HepG2 (cell line): ENCODE data around the gene GFPT1. TPM values are rescaled to one million over a fixed set of nuclear protein-coding genes. Genes with fewer than 3 reads are reported as not detected.
A peak's percentile ranks its signal among the peaks of the same experiment; 100 is the strongest.

Experiments
- ATAC-seq: fragments of 200-7000 bp; cut with Tn5 transposase; 3 replicates; pipeline ENCODE4 v1.9.1; 2020; ENCODE audit warnings: mild to moderate bottlenecking, moderate library complexity
- BruUV-seq: library from RNA; stranded (reverse); fragments of 400-500 nt; replicated peaks from 2 replicates; lab custom pipeline; 2021; lab: Mats Ljungman, UMichigan
- CTCF ChIA-PET: fragments of 300-600 bp; formaldehyde crosslinking; extraction: SDS; loops from one replicate; lab custom pipeline; 2021; ENCODE audit warnings: low total read pairs, inconsistent platforms, low intra/inter-chr PET ratio; lab: Yijun Ruan, JAX
- POLR2A ChIA-PET: fragments of 350-600 bp; sonication (Branson Sonifier 250); formaldehyde crosslinking; loops from one replicate; lab custom pipeline; 2020; ENCODE audit warnings: antibody characterized with exemption, inconsistent platforms; lab: Yijun Ruan, JAX
- DNase-seq: peaks from one replicate; pipeline ENCODE4 v3.0.0-alpha.2; 2015; ENCODE audit warnings: low spot score
- FAIRE-seq: peaks from 3 replicates; lab custom pipeline; 2011; peaks lifted over from hg19 to GRCh38; lab: Jason Lieb, UNC
- H2AFZ ChIP-seq: one replicate; pipeline ENCODE4 v1.6.1; 2011; ENCODE audit warnings: low read length, inconsistent platforms
- H3K27ac ChIP-seq: fragments of 300-600 bp; 3 replicates; pipeline ENCODE4 v1.8.0; 2011; ENCODE audit warnings: mixed run types, mild to moderate bottlenecking, mixed read lengths, low read length, inconsistent platforms; ENCODE audit not compliant: insufficient read depth; ENCODE audit errors: extremely low read length
- H3K27me3 ChIP-seq, 2 experiments: fragments of 200-600 bp in 1 of 2; 2 replicates in 1 of 2; 3 replicates in 1 of 2; pipeline versions ENCODE4 v1.6.0 to v1.8.0; 2011; ENCODE audit warnings: low read length in 2 of 2, mild to moderate bottlenecking in 2 of 2, moderate library complexity in 2 of 2, inconsistent platforms in 1 of 2; ENCODE audit not compliant: insufficient read depth in 2 of 2, control insufficient read depth in 1 of 2
- H3K36me3 ChIP-seq, 2 experiments: fragments of 200-600 bp in 1 of 2; replicated peaks in 1 of 2; 2 replicates in 1 of 2; 3 replicates in 1 of 2; pipeline versions ENCODE4 v1.5.1 to v1.8.0; 2011; ENCODE audit warnings: low read length in 2 of 2, inconsistent platforms in 1 of 2; ENCODE audit not compliant: insufficient read depth in 2 of 2, control insufficient read depth in 1 of 2
- H3K4me1 ChIP-seq: 2 replicates; pipeline ENCODE4 v1.5.1; 2012; ENCODE audit warnings: low read length, inconsistent platforms; ENCODE audit not compliant: insufficient read depth
- H3K4me2 ChIP-seq: 2 replicates; pipeline ENCODE4 v1.6.0; 2011; ENCODE audit warnings: low read depth, low read length, inconsistent platforms
- H3K4me3 ChIP-seq, 3 experiments: fragments of 200-600 bp in 1 of 3; sonication (generic), shearing (Covaris generic) in 1 of 3; replicated peaks in 1 of 3; 2 replicates each; pipeline ENCODE4 v1.5.1; 2011 to 2016; ENCODE audit warnings: low read length in 3 of 3, inconsistent platforms in 2 of 3, low read depth in 2 of 3, mild to moderate bottlenecking in 2 of 3, control low read depth in 1 of 3, mixed read lengths in 1 of 3; ENCODE audit not compliant: insufficient read depth in 1 of 3
- H3K79me2 ChIP-seq: one replicate; pipeline ENCODE4 v1.6.1; 2011; ENCODE audit warnings: low read length, inconsistent platforms; ENCODE audit not compliant: insufficient read depth
- H3K9ac ChIP-seq: 2 replicates; pipeline ENCODE4 v1.6.0; 2011; ENCODE audit warnings: mild to moderate bottlenecking, low read depth, low read length, inconsistent platforms; ENCODE audit not compliant: insufficient read depth
- H3K9me3 ChIP-seq: 2 replicates; pipeline ENCODE4 v1.5.1; 2012; ENCODE audit warnings: mild to moderate bottlenecking, low read length
- H4K20me1 ChIP-seq: 2 replicates; pipeline ENCODE4 v1.6.0; 2011; ENCODE audit warnings: inconsistent platforms, mild to moderate bottlenecking, low read length, moderate library complexity; ENCODE audit not compliant: insufficient read depth
- AHR ChIP-seq: IDR thresholded peaks from 2 replicates; pipeline ENCODE4 v1.6.1; 2018; ENCODE audit warnings: missing genetic modification reagents, missing compliant biosample characterization
- ESRRA ChIP-seq: sonication (generic); formaldehyde crosslinking; IDR thresholded peaks from 2 replicates; pipeline ENCODE4 v1.5.1; 2020; ENCODE audit warnings: mild to moderate bottlenecking, low read depth, missing genetic modification reagents
- FOXO4 ChIP-seq: sonication (generic); formaldehyde crosslinking; conservative IDR thresholded peaks from 2 replicates; pipeline ENCODE4 v1.8.1; 2023; ENCODE audit warnings: missing genetic modification reagents
- MLX ChIP-seq: IDR thresholded peaks from 2 replicates; pipeline ENCODE4 v1.6.1; 2016
- PRDM10 ChIP-seq: sonication (generic); formaldehyde crosslinking; IDR thresholded peaks from 2 replicates; pipeline ENCODE4 v1.4.0; 2020; ENCODE audit warnings: low read depth, missing genetic modification reagents
- RAD21 ChIP-seq: fragments of 450-650 bp; formaldehyde crosslinking; IDR thresholded peaks from 2 replicates; pipeline ENCODE4 v1.5.0; 2020; ENCODE audit warnings: mild to moderate bottlenecking
- RBM22 ChIP-seq: fragments of 200-400 bp; formaldehyde crosslinking; optimal IDR thresholded peaks from 2 replicates; pipeline ENCODE3; 2017; ENCODE audit warnings: mild to moderate bottlenecking, low read length, moderate library complexity
- SKI ChIP-seq: fragments of 450-650 bp; IDR thresholded peaks from one replicate; pipeline ENCODE4 v1.6.1; 2018; ENCODE audit warnings: mild to moderate bottlenecking; ENCODE audit not compliant: partially characterized antibody
- SRSF9 ChIP-seq: fragments of 200-400 bp; formaldehyde crosslinking; IDR thresholded peaks from 2 replicates; pipeline ENCODE4 v1.6.1; 2018; ENCODE audit warnings: borderline replicate concordance, mild to moderate bottlenecking, low read depth, low read length; ENCODE audit not compliant: insufficient read depth, poor library complexity, severe bottlenecking
- STAG1 ChIP-seq: sonication (generic); formaldehyde crosslinking; IDR thresholded peaks from 2 replicates; pipeline ENCODE4 v1.4.0; 2020; ENCODE audit warnings: missing genetic modification reagents
- ZBTB39 ChIP-seq: sonication (generic); formaldehyde crosslinking; IDR thresholded peaks from 2 replicates; pipeline ENCODE4 v1.5.0; 2020; ENCODE audit warnings: missing genetic modification reagents
- ZFP36 ChIP-seq: fragments of 150-350 bp; IDR thresholded peaks from 2 replicates; pipeline ENCODE4 v1.6.1; 2018; ENCODE audit warnings: borderline replicate concordance, low read length, low read depth; ENCODE audit not compliant: partially characterized antibody
- ZNF138 ChIP-seq: sonication (generic); formaldehyde crosslinking; IDR thresholded peaks from 2 replicates; pipeline ENCODE4 v1.5.0; 2020; ENCODE audit warnings: mild to moderate bottlenecking, low read depth, missing genetic modification reagents
- ZNF264 ChIP-seq: sonication (generic); formaldehyde crosslinking; IDR thresholded peaks from 2 replicates; pipeline ENCODE4 v1.4.0; 2020; ENCODE audit warnings: missing genetic modification reagents
- ZNF629 ChIP-seq: sonication (generic); formaldehyde crosslinking; conservative IDR thresholded peaks from 2 replicates; pipeline ENCODE4 v1.5.0; 2020; ENCODE audit warnings: missing genetic modification reagents
- in situ Hi-C: cut with HindIII; loops from 2 replicates; pipeline ENCODE4 v1.10.0; 2017; ENCODE audit warnings: low pct_unique_long_range_greater_than_20kb; ENCODE audit not compliant: extremely low pct_ligation_motif_present
- intact Hi-C: fragments of 100-400 bp; cut with micrococcal nuclease; formaldehyde crosslinking; loops from one replicate; pipeline ENCODE4 v1.10.0; 2022; ENCODE audit not compliant: unreplicated experiment
- polyA plus RNA-seq, 8 experiments: library from polyadenylated mRNA; depleted of rRNA in 3 of 8; stranded (reverse) in 7 of 8; unstranded in 1 of 8; fragments of >200 nt; fragmentation: Illumina TruSeq in 4 of 8; extraction: Trizol in 4 of 8; gene quantifications; 2 replicates each; pipeline versions ENCODE4 v1.2.1 to v1.2.3, GENCODE V29; 2011 to 2016; ENCODE audit warnings: low read depth in 4 of 8, missing spikeins in 1 of 8, mixed read lengths in 1 of 8; ENCODE audit not compliant: insufficient read depth in 1 of 8
- total RNA-seq, 5 experiments: library from RNA; depleted of rRNA; stranded (reverse); fragments of >200 nt; fragmentation: Illumina TruSeq; extraction: Trizol; gene quantifications; 2 replicates each; pipeline ENCODE4 v1.2.3, GENCODE V29; 2016; ENCODE audit warnings: low read depth in 1 of 5

GFPT1 gene
- total and polyA plus RNA-seq, 2 of the 13 experiments (the other 11 are each of a cell fraction or from before 2014, with no cell fraction given), result 24.0 to 84.9 TPM

- TF ChIP-seq ZNF629 (peak; percentile 58; the same call in 1 of the 2 replicates), ZNF138 (CRISPR knock-in tag) (no peak), MLX (CRISPR knock-in tag) (no peak), ZFP36 (no peak), ESRRA (CRISPR knock-in tag) (no peak), ZNF264 (CRISPR knock-in tag) (no peak), RBM22 (peak; percentile 36), RAD21 (CRISPR knock-in tag) (peak; percentile 33; the same call in 1 of the 2 replicates), FOXO4 (CRISPR knock-in tag) (0 out of 2 replicates have a peak, but pooled peaks have one; percentile 36), STAG1 (CRISPR knock-in tag) (peak; percentile 38), AHR (CRISPR knock-in tag) (no peak)
These were observed 11.3 kb downstream of the GFPT1 start (continued) for GRCh38 chr2:69375494-69376353.

- CTCF ChIA-PET, result no interaction called here
- H3K4me1 ChIP-seq, result peaks cover 8% of the 10 kb centered on the region; the same call in 1 of the 2 replicates
- in situ Hi-C loops (no loop called here), intact Hi-C loops (loop anchor here (10.0 kb wide), 1 partner anchor 342 kb away; no protein-coding TSS in a partner anchor)
- no TSS peak for BruUV-seq
- H3K36me3 ChIP-seq, result peaks cover 32 to 58% of the 10 kb centered on the region in 2 experiments
- H3K9ac ChIP-seq, result no peak overlapping the region
- H3K9me3 ChIP-seq, result no peaks in the 10 kb centered on the region
- no peak overlapping the region for H3K27ac ChIP-seq
- H3K4me2 ChIP-seq, result no peak overlapping the region
- POLR2A ChIA-PET, result no interaction called here
- no peak for FAIRE-seq
- H3K27me3 ChIP-seq, result no peaks in the 10 kb centered on the region
- peaks cover 37% of the 10 kb centered on the region for H4K20me1 ChIP-seq
- no peak for DNase-seq
- H3K4me3 ChIP-seq, result no peak overlapping the region
- no peak for ATAC-seq
- peaks cover 43% of the 10 kb centered on the region for H3K79me2 ChIP-seq
- H2AFZ ChIP-seq, result no peak overlapping the region
- no peak for TF ChIP-seq PRDM10
- no peak for TF ChIP-seq ZBTB39
- no peak for TF ChIP-seq SKI
- TF ChIP-seq SRSF9, result no peak
These were observed 14.3 kb downstream of the GFPT1 start for GRCh38 chr2:69372767-69373166.
